ENCODE data around the gene XRCC3.
A peak's percentile ranks its signal among the peaks of the same experiment; 100 is the strongest.
"Not testable (repeated sequence)": the region's sequence is repeated elsewhere in the genome, so short reads cannot be mapped to it uniquely, and the experiment has no call there.

The XRCC3 gene

DNA sequence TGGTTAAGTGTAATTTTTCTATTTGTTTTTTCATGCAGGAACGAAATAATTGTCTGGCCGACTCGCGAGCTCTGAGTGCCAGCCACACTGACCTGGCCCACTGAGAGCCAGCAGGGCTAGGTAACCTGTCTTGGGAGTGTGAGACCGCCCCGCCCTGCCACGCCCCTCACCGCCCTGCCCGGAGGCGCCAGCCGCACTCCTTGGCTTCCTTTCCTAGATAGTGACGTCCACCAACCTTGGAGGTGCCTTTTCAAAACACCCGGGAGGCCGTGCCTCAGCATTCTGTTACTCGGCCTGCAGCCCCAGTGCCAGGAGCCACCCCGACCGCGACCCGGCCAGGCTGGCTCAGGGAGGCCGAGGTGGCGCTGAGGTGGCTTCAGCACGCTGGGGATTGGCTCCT, 21.7 kb downstream of the XRCC3 start:
- no peak for DNase-seq (ENCODE audit: low read depth in 2 of 2)

DNA sequence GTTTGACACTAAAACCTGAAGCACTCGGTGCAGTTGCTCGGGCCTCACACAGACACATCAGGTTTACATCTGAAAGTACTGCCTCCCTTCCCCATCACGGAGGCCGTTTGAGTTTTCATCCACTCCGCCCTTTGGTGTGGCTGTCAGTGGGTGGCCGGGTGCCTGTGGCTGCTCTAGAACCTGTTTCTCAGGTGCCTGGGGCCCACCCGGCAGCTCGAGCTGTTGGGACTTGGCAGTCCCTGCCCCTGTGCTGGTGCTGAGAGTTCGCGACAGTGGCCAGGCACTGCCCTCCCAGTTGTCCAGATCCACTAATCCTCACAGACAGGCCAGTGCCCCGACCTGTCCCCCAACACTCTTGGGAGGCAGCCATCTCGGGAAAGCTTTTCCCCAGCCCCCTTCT, 22.4 kb downstream of the XRCC3 start:
- no peak for DNase-seq (ENCODE audit: low read depth in 2 of 2)

DNA sequence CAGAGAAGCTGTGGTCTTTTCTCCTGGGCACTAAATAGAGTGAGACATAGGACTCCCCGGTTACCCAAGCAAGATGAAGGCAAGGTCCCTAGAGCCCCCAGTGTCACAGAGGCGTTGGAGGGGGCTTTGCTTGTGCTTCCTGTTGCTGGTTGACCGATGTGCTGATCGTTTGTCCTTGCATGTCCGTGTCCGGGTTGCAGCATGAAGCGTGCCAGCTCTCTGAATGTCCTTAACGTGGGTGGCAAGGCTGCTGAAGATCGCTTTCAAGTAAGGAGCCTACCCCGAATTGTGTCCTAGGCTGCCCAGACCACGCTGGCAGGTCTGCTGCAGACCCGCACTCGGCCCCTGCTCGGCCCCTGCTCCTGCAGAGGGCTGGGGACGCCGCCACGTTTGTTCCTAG, 23.1 kb downstream of the XRCC3 start:
- DNase-seq (ENCODE audit: low read depth in 2 of 2): no peak

DNA sequence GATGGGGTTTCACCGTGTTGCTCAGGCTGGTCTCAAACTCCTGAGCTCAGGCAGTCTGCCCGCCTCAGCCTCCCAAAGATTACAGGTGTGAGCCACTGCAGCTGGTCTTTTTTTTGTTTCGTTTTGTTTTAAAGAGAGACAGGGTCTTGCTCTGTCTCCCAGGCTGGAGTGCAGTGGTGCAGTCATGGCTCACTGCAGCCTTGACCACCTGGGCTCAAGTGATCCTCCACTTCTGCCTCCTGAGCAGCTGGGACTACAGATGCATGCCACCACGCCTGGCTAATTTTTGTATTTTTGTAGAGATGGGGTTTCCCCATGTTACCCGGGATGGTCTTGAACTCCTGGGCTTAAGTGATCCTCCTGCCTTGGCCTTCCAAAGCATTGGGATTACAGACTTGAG, 23.6 kb downstream of the XRCC3 start:
- DNase-seq (ENCODE audit: low read depth in 2 of 2): not testable (repeated sequence)

DNA sequence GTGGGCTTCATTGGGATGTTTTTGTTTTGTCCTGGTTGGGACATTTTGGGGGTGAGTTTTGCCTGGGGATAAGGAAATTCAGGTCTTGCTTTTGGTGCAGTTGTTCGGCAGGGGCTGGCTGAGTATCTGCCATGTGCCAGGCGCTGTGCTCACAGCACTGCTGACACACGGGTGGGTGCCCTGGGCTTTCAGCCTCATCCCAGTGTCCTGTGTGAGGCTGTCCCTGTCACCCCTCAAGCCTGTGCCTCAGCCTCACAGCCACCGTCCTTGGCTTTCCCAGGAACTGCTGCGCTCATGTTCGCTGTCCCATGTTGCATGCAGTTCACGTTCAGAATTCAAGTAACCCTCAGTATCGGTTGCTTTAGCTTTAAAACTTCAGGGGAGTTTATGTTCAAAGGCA, 24.9 kb downstream of the XRCC3 start:
- no peak for DNase-seq (ENCODE audit: low read depth in 2 of 2)

DNA sequence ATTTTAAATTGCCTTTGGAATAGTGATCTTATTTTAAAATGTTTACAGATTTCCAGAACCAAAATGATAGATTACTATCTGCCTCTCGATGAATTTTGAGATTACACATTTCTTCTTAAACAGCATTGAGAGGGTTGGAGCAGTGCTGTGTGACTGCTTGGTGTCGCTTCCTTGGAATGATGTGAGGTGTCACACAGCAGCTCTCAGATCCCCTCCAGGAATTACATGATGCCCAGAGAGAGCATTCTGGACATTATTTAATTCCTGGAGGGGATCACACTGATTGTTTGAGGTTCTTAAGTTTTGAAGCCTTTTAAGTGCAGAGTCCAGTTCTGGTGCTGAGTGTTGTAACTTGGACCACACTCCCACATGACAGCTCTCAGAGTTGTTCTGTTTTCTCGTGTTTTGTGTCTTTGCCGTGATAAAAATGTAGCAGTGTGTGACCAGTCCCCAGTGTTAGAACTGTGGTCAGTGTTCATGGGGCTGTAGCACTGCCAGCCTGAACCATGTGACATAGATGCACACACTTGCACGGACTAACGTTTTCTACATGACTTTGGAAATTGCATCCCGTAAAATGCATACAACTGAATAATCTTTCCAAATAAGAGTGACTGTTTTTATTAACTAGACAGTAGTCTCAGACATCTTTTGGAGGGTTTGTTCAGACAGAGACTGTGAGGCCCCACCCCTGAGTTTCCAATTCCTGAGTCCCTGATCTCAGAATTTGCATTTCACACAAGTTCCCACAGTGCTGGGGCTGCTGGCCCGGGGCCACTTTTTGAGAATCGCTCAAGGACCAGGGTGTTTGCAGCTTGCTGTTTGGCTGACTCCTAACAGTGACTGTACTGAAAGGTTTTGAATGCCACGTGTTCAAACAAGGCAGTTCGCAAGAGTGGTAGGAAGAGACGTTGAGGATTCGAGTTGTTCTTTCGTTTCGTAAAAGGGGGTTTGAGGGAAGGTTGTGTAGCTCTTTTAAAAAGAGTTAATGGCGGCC, 26.0 kb downstream of the XRCC3 start:
- DNase-seq (ENCODE audit: low read depth in 2 of 2): no peak

DNA sequence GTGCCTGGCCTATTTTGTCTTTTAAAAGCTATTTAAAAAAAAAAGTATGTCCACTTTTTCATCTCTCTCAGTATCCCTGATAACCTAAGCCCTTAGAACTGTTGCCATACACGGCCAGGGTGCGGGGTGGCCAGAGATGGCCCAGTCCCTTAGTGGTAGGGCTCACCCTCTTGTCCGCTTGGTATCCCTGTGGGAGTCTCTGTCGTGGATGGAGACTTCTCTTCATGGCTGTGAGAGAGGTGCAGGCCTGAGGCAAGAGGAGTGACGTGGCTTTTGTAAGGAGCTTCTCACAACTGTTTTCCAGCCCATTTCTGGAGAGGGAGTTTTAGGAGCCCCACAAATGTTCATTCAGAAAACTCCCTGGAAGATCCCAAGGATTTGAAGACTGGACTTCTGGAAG, 26.8 kb downstream of the XRCC3 start:
- DNase-seq (ENCODE audit: low read depth in 2 of 2): no peak

DNA sequence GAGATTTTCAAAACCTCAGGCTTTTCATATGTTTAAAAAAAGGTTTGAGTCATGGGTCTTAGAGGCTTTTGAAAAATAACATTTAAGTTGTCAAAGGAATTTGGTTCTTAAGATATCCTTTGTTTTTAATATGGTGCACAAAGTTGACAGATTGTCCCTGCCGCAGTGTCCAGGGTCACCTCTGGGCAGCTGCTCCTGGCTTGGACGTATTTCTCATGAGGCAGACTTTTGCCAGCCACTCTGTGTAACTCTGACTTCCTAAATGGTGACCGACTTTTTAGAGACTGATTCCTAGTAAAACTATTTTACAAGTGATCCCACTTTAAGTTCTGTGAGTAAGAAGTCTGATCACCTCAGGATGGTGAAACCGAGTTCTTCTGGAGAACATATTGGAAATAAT, 27.5 kb downstream of the XRCC3 start:
- DNase-seq (ENCODE audit: low read depth in 2 of 2): no peak

DNA sequence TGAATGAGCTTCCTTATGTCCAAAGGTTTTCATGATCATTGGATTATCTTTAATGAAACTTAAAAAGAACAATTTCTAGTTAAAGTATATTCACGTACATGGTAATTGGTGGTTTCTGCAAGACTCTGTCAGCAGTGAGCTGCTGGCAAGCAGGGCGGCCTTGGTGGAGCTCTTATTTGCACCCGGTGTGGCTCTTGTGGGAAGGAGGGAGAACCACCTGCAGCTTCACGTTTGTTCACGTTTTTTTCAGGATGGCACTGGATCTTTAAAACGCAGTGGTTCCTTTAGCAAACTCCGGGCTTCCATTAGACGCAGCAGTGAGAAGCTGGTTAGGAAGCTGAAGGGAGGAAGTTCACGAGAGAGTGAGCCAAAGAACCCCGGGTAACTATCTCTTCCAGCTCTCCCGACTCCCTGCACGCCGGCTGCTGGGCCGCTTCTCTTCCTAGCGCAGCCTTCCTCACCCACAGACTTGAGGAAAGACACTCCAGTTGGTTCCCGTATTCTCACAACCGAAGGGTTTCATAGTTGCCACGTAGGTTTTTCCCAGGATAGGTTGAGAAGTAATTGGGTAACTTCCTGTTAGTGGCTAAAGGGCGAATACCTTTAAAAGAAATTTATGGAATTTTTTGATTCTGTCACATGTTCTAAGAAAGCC, 28.3 kb downstream of the XRCC3 start:
- DNase-seq (ENCODE audit: low read depth in 2 of 2): no peak

DNA sequence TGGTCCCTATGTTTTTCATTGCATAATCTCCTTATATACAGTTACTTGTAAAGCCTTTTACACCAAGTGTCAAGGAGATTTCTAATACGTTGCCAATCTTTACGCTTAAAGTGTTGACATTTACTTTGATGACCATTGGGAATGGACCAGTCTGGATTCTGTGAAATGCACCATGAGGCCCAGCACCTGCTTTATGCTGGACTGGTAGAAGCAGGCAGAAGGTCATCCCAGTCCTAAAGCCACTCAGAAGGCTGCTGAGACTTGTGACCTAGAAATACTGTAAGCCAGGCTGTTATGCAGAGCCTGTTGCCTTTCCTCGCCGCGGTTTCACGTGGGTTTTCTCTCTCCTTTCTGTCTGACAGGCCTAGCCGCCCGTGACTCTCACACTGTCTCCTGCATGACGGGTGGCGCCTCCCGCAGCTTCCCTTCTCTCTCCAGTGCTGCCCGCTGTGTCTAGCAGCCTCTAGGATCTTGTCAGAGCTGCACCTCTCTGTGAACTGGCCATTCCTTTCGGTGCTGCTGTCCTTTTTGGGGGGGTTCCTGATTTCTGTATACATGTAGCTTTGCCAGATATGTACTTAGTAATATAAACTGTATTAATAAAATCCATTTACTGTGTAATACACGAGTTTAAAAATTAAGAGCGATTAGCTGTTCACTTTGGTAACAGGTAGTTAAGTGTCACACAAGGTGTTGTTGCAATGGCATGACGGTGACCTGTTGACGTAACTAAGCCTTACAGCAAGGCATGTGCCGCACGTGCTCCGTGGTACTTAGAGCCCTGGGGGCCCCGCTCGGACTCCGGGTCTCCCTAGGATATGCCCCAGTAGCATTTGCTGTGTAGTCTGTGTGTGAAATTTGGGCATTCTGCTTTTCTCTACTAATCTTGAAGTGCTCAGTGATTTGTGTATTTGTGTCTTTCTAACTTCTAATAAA, 29.7 kb downstream of the XRCC3 start:
- no peak for DNase-seq (ENCODE audit: low read depth in 2 of 2)

DNA sequence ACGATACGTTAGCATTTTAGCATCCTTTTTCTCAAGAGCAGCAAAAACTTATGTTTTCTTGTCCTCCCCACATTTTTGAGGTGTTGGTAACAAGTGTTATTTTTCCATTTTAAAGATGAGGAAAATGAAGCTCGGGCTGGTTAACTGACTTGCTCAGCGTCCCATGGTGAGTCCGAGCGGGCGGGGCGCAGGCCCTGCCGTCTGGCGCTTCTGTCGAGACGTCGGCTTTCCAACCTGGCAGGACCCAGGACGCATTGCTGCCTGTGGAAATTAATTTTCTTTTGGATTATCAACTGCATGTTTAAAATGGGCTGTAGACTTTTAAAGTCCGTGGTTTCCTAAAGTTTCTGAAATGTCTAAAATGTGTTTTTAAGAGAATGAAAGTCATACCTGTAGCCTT, 30.4 kb downstream of the XRCC3 start:
- DNase-seq (ENCODE audit: low read depth in 2 of 2): no peak

DNA sequence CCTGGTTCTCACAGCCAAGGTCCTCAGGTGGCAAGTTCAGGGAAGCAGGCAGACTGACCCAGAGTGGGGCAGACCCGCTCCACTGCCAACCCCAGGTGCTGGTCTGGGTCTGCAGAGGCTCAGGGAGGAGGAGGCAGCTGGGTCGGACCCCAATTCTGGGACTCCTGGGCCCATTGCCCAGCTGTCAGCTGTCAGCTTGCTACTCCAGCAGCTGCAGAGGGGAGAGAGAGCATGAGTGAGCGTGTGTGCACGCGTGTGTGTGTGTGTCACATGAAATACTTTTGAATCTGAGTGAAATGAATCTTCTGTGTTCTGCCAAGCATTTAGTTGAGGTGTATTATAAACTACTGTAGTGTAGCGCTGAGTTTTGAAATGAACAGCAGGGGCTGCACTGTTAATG, 30.8 kb downstream of the XRCC3 start:
- DNase-seq (ENCODE audit: low read depth in 2 of 2): no peak

DNA sequence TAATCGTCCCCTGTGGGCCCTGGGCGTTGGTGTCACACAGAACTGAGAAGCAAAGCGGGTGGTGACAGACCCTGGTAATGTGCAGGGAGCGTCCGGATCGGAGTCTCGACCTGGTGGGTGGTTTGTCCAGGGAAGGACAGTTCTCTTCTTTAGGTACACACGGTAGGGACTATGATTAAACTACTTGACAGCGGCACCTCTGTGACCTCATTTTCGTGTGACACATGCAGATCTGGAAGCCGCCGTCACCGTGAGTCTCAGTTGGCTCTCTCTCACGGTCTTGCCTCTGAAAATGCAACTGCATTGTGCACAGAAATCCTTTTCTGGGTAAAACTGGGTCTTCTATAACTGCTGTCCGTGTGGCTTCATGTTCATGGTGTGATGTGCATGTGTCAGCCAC, 32.1 kb downstream of the XRCC3 start:
- no peak for DNase-seq (ENCODE audit: low read depth in 2 of 2)

DNA sequence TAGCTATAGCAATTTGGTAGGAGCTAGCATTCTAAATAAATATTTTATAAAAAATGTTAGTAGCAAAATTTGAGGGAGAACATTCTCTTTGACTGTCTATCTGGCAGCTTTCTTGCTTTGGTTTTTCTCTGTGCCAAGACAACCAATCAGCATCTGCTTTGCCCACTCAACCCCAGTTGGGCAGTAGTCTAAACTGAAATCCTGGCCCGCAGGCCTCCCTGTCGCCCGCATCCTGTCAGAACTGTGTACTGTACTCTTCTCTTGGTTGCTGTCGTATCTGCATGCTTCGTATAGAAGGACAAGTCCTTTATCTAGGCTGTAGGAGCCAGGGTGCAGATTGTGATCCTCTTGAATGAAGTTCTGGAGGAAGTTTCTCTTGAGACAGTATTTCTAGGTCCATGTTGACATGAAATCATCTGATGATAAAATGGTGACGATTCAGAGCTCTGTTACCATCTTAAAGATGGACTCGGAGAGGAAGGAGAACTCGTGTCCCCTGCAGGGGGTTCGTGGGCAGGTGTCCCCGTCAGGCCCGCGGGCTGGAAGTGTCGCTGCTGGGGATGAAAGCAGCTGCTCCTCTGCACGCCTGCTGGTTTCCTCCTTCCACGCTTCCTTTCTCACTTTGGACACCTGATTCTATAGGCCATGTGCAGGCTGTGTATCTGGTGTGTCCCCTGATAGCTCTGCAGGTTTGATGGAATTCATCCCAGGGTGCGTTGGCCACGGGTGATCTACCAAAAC, 34.6 kb downstream of the XRCC3 start:
- no peak for DNase-seq (ENCODE audit: low read depth in 2 of 2)

DNA sequence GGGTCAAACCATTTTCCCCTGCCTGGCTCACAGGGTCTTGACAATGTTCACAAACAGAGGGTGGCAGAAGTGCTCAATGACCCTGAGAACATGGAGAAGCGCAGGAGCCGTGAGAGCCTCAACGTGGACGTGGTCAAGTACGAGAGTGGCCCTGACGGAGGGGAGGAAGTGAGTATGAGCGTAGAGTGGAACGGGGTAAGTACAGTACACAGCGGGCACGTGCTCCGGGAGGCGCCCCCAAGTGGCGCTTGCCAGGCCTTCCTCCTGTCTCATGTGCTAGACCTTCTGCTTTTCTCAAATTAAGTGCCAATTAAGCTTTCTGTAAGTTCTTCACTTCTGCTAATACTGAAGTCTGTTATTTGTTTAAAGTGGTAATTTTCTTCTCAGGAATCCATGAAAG, 35.9 kb downstream of the XRCC3 start:
- peak; percentile 21 to 24 for DNase-seq (ENCODE audit: low read depth in 2 of 2)

DNA sequence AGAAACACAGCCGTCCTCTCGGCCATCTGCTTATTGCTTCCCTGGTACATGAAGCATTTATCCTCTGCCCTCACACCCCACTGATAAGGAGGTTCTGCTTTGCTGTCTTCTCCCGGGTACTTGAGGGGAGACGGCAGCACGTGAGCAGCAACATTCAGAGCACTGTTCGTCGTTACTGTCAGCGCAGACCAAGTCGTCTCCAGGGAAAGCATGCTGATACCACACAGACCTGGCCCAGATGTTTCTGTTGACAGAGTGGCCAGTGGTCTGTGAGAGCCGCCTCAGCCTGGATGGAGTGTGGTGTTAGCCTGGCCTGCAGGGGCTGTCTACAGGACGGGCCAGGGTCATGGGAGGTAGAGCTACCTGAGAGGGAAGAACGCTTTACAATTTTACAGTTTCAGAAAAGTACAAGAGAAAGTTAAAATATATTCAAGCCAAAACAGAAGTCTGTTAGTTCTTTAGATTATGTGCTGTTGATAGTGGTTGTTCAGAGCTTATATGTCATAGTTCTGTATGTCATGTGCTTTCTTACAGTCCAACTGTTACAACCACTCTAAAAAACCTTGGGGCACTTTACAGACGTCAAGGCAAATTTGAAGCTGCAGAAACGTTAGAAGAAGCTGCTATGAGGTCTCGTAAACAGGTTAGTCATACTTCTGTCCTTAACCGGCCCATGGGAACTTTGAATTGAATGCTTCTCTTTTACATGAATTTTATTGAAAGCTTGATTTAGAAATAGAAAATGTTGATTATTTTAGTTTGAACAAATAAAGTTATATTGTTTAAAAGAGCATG, 38.2 kb downstream of the XRCC3 start:
- DNase-seq (ENCODE audit: low read depth in 2 of 2): no peak

DNA sequence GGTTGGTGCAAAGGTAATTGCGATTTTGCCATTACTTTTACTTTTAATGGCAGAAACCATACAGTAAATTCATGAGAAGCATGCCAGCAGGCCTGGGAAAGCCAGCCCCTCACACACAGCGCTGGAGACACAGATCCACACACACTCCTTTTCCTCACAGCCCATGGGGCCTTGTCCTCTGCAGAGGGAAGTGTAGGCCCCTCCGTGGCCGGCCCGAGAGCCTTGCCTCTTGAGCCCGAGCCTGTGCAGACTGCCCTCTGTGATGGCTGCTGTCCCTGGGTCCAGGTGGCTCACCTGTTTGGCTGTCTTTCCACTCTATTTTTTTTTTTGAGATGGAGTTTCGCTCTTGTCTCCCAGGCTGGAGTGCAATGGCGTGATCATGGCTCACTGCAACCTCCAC, 39.3 kb downstream of the XRCC3 start:
- DNase-seq (ENCODE audit: low read depth in 2 of 2): no peak

DNA sequence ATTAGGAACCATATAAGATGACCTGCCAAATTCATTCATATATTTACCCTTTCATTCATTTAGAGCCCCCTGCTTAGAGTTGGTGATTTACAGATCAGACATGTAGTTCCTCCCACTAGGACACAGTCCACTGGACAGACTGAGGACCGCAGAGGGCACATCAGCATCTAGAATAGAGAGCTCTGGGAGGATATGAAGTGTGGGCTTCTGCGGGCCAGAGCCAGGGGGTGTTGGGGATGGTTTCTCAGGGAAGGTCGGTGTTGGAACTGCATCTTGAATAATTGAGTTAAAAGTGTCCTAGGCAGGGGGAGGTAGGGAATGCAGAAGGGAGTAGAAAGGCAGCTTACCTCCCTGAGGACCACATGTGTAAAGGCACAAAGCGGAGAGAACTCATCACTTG, 43.3 kb downstream of the XRCC3 start:
- DNase-seq (ENCODE audit: low read depth in 2 of 2): no peak

DNA sequence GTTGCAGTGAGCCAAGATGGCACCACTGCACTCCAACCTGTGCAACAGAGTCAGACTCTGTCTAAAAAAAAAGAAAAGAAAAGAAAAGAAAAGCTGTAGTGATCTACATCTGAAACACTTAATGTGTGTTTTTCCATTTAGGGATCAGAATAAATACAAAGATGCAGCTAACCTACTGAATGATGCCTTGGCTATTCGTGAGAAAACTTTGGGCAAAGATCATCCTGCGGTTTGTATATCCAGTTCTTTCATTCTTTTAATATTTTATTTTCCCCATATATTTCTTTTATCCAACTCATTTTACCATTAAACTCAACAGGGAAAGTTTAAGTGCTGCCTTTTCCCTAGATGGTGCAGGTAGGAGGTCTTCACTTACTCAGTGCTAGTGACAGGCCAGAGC, 45.9 kb downstream of the XRCC3 start:
- DNase-seq (ENCODE audit: low read depth in 2 of 2): no peak

DNA sequence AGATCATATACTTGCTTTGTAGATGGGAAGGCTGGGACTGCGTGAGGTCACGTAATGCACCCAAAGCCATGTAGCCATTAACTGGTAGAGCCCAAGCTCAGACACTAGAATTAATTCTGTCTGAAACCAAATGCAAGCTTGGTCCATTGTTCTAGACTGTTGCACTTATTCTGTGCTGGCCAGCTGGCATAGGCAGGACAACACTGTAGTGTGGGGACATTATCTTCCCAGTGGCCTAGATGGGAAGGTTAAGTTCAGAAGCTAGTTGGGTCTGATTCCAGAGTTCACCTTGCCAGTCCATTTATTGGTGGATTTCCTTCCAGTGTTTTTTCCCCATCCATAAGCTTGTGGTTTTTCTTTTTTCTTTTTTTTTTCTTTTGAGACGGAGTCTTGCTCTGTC, 47.1 kb downstream of the XRCC3 start:
- DNase-seq (ENCODE audit: low read depth in 2 of 2): no peak

DNA sequence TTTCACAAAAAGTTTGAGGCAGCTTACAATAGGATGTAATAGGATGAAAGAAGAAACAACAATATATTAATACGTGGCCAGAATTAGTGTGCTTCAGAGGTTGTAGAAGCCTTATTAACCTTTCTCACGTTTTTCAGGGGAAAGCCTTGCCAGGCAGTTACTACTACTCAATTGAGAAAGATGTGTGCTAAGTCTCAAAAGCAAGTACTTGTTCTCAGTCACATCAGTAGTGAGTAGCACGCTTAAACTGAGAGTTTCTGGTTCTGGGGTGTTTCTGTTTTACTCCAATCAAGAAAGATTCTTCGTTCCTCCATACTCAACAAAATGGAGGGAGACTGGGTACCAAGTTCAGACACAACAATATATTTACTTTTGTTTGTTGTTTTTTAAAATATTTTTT, 47.6 kb downstream of the XRCC3 start:
- no peak for DNase-seq (ENCODE audit: low read depth in 2 of 2)

Measured in stimulated activated CD8-positive, alpha-beta memory T cell treated with anti-CD3 and anti-CD28 coated beads, Interleukin-15, amount 100 ng/mL, for 48 hours (primary cell).